GM23338 (cell line): ENCODE results near the gene TBCC. TPM values are rescaled to one million over a fixed set of nuclear protein-coding genes. Genes with fewer than 3 reads are reported as not detected.

Experiments used
- ATAC-seq: fragments of 200-7000 bp; cut with Tn5 transposase; 3 replicates; pipeline ENCODE4 v1.9.1; 2020
- DNase-seq: peaks from one replicate; pipeline ENCODE4 v3.0.0-alpha.2; 2015; ENCODE audit warnings: low spot score
- H2AFZ ChIP-seq: fragments of 200-600 bp; sonication (generic); 2 replicates; pipeline ENCODE4 v1.8.0; 2016; ENCODE audit warnings: antibody characterized with exemption, mild to moderate bottlenecking, moderate library complexity
- H3F3A ChIP-seq: fragments of 200-600 bp; sonication (generic); replicated peaks from 2 replicates; pipeline ENCODE4 v1.8.0; 2017; ENCODE audit warnings: antibody characterized with exemption, mixed run types, low read depth
- H3K27ac ChIP-seq: fragments of 200-600 bp; sonication (generic); 2 replicates; pipeline ENCODE4 v1.6.1; 2016; ENCODE audit warnings: low read depth
- H3K27me3 ChIP-seq: fragments of 200-600 bp; sonication (generic); 2 replicates; pipeline ENCODE4 v1.8.0; 2016; ENCODE audit warnings: mild to moderate bottlenecking, mixed run types, moderate library complexity; ENCODE audit not compliant: insufficient read depth
- H3K36me3 ChIP-seq: fragments of 200-600 bp; sonication (generic); 2 replicates; pipeline ENCODE4 v1.8.0; 2016; ENCODE audit warnings: mild to moderate bottlenecking; ENCODE audit not compliant: insufficient read depth
- H3K4me1 ChIP-seq: fragments of 200-600 bp; sonication (generic); 2 replicates; pipeline ENCODE4 v1.8.0; 2016; ENCODE audit warnings: mild to moderate bottlenecking, moderate library complexity; ENCODE audit not compliant: insufficient read depth
- H3K4me2 ChIP-seq: fragments of 200-600 bp; sonication (generic); 2 replicates; pipeline ENCODE4 v1.7.1; 2017; ENCODE audit warnings: mixed run types
- H3K4me3 ChIP-seq: fragments of 200-600 bp; sonication (generic); 2 replicates; pipeline ENCODE4 v1.6.1; 2016; ENCODE audit warnings: mixed run types
- H3K79me2 ChIP-seq: fragments of 200-600 bp; sonication (generic); replicated peaks from 2 replicates; pipeline ENCODE4 v1.8.0; 2017; ENCODE audit warnings: mild to moderate bottlenecking; ENCODE audit not compliant: insufficient read depth
- H3K9me2 ChIP-seq: fragments of 200-600 bp; sonication (generic); 2 replicates; pipeline ENCODE4 v1.8.0; 2017; ENCODE audit not compliant: insufficient read depth
- H4K20me1 ChIP-seq: fragments of 200-600 bp; sonication (generic); replicated peaks from 2 replicates; pipeline ENCODE4 v1.8.0; 2017; ENCODE audit warnings: mild to moderate bottlenecking; ENCODE audit not compliant: insufficient read depth
- H3K27ac Mint-ChIP-seq: 2 replicates; pipeline ENCODE4 v1.8.0; 2020; ENCODE audit warnings: inconsistent platforms, mild to moderate bottlenecking, moderate library complexity, mixed read lengths
- H3K27me3 Mint-ChIP-seq: 3 replicates; pipeline ENCODE4 v1.8.0; 2022; ENCODE audit warnings: low read depth, mild to moderate bottlenecking, moderate library complexity, mixed read lengths, inconsistent platforms; ENCODE audit not compliant: insufficient read depth, poor library complexity
- H3K36me3 Mint-ChIP-seq: 3 replicates; pipeline ENCODE4 v1.8.0; 2021; ENCODE audit warnings: low read depth, mild to moderate bottlenecking, inconsistent platforms, moderate library complexity, mixed read lengths
- H3K4me1 Mint-ChIP-seq: 3 replicates; pipeline ENCODE4 v1.8.0; 2020; ENCODE audit warnings: mild to moderate bottlenecking, inconsistent platforms, mixed read lengths
- H3K4me3 Mint-ChIP-seq: 3 replicates; pipeline ENCODE4 v1.8.0; 2021; ENCODE audit warnings: moderate library complexity, mild to moderate bottlenecking, inconsistent platforms, mixed read lengths
- H3K9me3 Mint-ChIP-seq: 3 replicates; pipeline ENCODE4 v1.8.0; 2020; ENCODE audit warnings: moderate library complexity, mild to moderate bottlenecking, inconsistent platforms, mixed read lengths
- CTCF ChIP-seq, 2 experiments: fragments of 200-600 bp in 1 of 2; sonication (generic) in 1 of 2; conservative IDR thresholded peaks; 2 replicates each; pipeline versions ENCODE4 v1.5.1 to v1.6.1; 2016 to 2017; ENCODE audit warnings: antibody characterized with exemption in 2 of 2, low read depth in 2 of 2, mild to moderate bottlenecking in 2 of 2, moderate library complexity in 1 of 2
- ETS1 ChIP-seq: IDR thresholded peaks from 2 replicates; pipeline ENCODE4 v1.6.1; 2016; ENCODE audit warnings: antibody characterized with exemption
- EZH2 ChIP-seq: fragments of 200-600 bp; sonication (generic); IDR thresholded peaks from one replicate; pipeline ENCODE4 v1.8.0; 2017; ENCODE audit warnings: antibody characterized with exemption, mild to moderate bottlenecking, low read depth; ENCODE audit not compliant: unreplicated experiment
- EZH2phosphoT487 ChIP-seq: fragments of 200-600 bp; sonication (generic); IDR thresholded peaks from one replicate; pipeline ENCODE4 v1.8.1; 2018; ENCODE audit warnings: antibody characterized with exemption; ENCODE audit not compliant: unreplicated experiment
- JUNB ChIP-seq: IDR thresholded peaks from one replicate; pipeline ENCODE4 v1.6.1; 2016; ENCODE audit warnings: antibody characterized with exemption; ENCODE audit not compliant: unreplicated experiment
- NANOG ChIP-seq: IDR thresholded peaks from 2 replicates; pipeline ENCODE4 v1.6.1; 2016; ENCODE audit warnings: antibody characterized with exemption, borderline replicate concordance
- POLR2AphosphoS5 ChIP-seq: IDR thresholded peaks from 2 replicates; pipeline ENCODE4 v1.6.1; 2016; ENCODE audit warnings: antibody characterized with exemption, low read depth
- REST ChIP-seq: IDR thresholded peaks from one replicate; pipeline ENCODE4 v1.6.1; 2018; ENCODE audit warnings: antibody characterized with exemption; ENCODE audit not compliant: unreplicated experiment
- STAT1 ChIP-seq: IDR thresholded peaks from one replicate; pipeline ENCODE4 v1.6.1; 2016; ENCODE audit warnings: antibody characterized with exemption; ENCODE audit not compliant: unreplicated experiment
- ZNF114 ChIP-seq: fragments of 250-450 bp; sonication (Bioruptor Pico); IDR thresholded peaks from 2 replicates; pipeline ENCODE4 v1.5.0; 2020; ENCODE audit warnings: mild to moderate bottlenecking, moderate library complexity
- ZNF331 ChIP-seq: fragments of 250-450 bp; sonication (Bioruptor Pico); IDR thresholded peaks from 2 replicates; pipeline ENCODE4 v1.5.0; 2020; ENCODE audit warnings: low read depth, mild to moderate bottlenecking, moderate library complexity
- ZNF462 ChIP-seq: fragments of 250-450 bp; sonication (Bioruptor Pico); IDR thresholded peaks from 2 replicates; pipeline ENCODE4 v1.5.0; 2020; ENCODE audit warnings: mild to moderate bottlenecking, moderate library complexity
- polyA plus RNA-seq: library from polyadenylated mRNA; unstranded; fragments of >200 nt; fragmentation: Nextera tagmentation; extraction: Ambion mirVana; gene quantifications from 2 replicates; pipeline ENCODE4 v1.2.1, GENCODE V29; 2016
- total RNA-seq: library from RNA; depleted of rRNA; stranded (reverse); fragments of >200 nt; shearing (Covaris generic); gene quantifications from 2 replicates; pipeline ENCODE4 v1.2.3, GENCODE V29; 2014

The TBCC gene
- total and polyA plus RNA-seq, 2 experiments from 2014 or later, result 45.0 to 48.3 TPM

- TF ChIP-seq NANOG (no peak), POLR2AphosphoS5 (no peak), EZH2 (no peak), ZNF114 (CRISPR knock-in tag) (no peak), EZH2phosphoT487 (no peak), CTCF (conservative IDR thresholded peaks at IDR 0.05; ENCODE audit: low read depth in 2 of 2) (no peak), ETS1 (no peak), JUNB (no peak), ZNF462 (CRISPR knock-in tag) (no peak), REST (no peak), ZNF331 (CRISPR knock-in tag) (no peak), STAT1 (no peak)
- Histone ChIP-seq H2AFZ (no peak overlapping the region), H3F3A (peaks cover 2% of the 10 kb centered on the region; the same call in 1 of the 2 replicates), H3K79me2 (0 out of 2 replicates have a peak, but pooled peaks cover 11% of the 10 kb centered on the region), H3K4me2 (no peak overlapping the region; the same call in 1 of the 2 replicates), H3K36me3 (no peaks in the 10 kb centered on the region), H4K20me1 (no peaks in the 10 kb centered on the region), H3K9me2 (no peaks in the 10 kb centered on the region), H3K4me3 (no peak overlapping the region), H3K27ac (peak overlapping the region; percentile 43; the same call in 1 of the 2 replicates), H3K27me3 (no peaks in the 10 kb centered on the region), H3K4me1 (peaks cover 29% of the 10 kb centered on the region)
- DNase-seq (no peak), ATAC-seq (no peak)
- Mint-ChIP-seq H3K4me1 (peaks cover 34% of the 10 kb centered on the region), H3K4me3 (no peak overlapping the region), H3K27ac (no peak overlapping the region), H3K36me3 (peaks cover 9% of the 10 kb centered on the region), H3K9me3 (no peaks in the 10 kb centered on the region), H3K27me3 (peaks cover 1% of the 10 kb centered on the region)
Observed at GRCh38 chr6:42762426-42762859, 16.5 kb upstream of the TBCC start.
